Testis (tissue), 2 donors: ENCODE results near the gene PLIN1.
"Not testable (repeated sequence)": the region's sequence is repeated elsewhere in the genome, so short reads cannot be mapped to it uniquely, and the experiment has no call there.

Source experiments
- CTCF ChIP-seq, 3 experiments: fragments of 450-650 bp in 2 of 3; fragments of 200-600 bp in 1 of 3; sonication (generic) in 1 of 3; IDR thresholded peaks; one replicate each; pipeline ENCODE4 v1.5.1; 2016 to 2019; ENCODE audit warnings: antibody characterized with exemption in 3 of 3, mild to moderate bottlenecking in 2 of 3, moderate library complexity in 1 of 3
- POLR2A ChIP-seq: fragments of 450-650 bp; IDR thresholded peaks from one replicate; pipeline ENCODE4 v1.6.1; 2017; ENCODE audit warnings: antibody characterized with exemption, mild to moderate bottlenecking, moderate library complexity

GRCh38 chr15:89689930-89690275 is 10.7 kb upstream of the PLIN1 start:
- TF ChIP-seq CTCF (IDR thresholded peaks at IDR 0.05); POLR2A: not testable (repeated sequence)
